Suprapubic skin (tissue), 3 donors: ENCODE results near the gene ACSS1.

ENCODE experiments used
- CTCF ChIP-seq, 2 donors: fragments of 200-600 bp in 1 of 2; fragments of 450-650 bp in 1 of 2; sonication (generic) in 1 of 2; IDR thresholded peaks; one replicate each; pipeline ENCODE4 v1.5.1; 2016 to 2019; ENCODE audit warnings: antibody characterized with exemption in 2 of 2, mild to moderate bottlenecking in 1 of 2, moderate library complexity in 1 of 2
- EP300 ChIP-seq: sonication (generic); formaldehyde crosslinking; IDR thresholded peaks from one replicate; pipeline ENCODE4 v1.6.1; 2017; ENCODE audit warnings: antibody characterized with exemption

GRCh38 chr20:25097498-25097897, 39.6 kb upstream of the ACSS1 start:
- no peak for TF ChIP-seq CTCF (IDR thresholded peaks at IDR 0.05)
- no peak for TF ChIP-seq EP300
